SK-N-SH (cell line): ENCODE measurements around the gene MAPK9. TPM values are rescaled to one million over a fixed set of nuclear protein-coding genes. Genes with fewer than 3 reads are reported as not detected.
A peak's percentile ranks its signal among the peaks of the same experiment; 100 is the strongest.

Experiments
- CTCF ChIA-PET: fragments of 300-600, 350-600 bp; formaldehyde crosslinking; extraction: SDS; loops from one replicate; lab custom pipeline; 2021; lab: Yijun Ruan, JAX
- POLR2A ChIA-PET: fragments of 350-600 bp; sonication (Branson Sonifier 250); formaldehyde crosslinking; extraction: SDS; loops from one replicate; lab custom pipeline; 2020; ENCODE audit warnings: antibody characterized with exemption, inconsistent platforms; lab: Yijun Ruan, JAX
- DNase-seq: peaks from one replicate; pipeline ENCODE4 v3.0.0; 2012
- H2AFZ ChIP-seq: fragments of 200-600 bp; sonication (generic); 2 replicates; pipeline ENCODE4 v1.8.1; 2016; ENCODE audit warnings: antibody characterized with exemption, mild to moderate bottlenecking, low read depth
- H3F3A ChIP-seq: fragments of 200-600 bp; sonication (generic); replicated peaks from 2 replicates; pipeline ENCODE3; 2016; ENCODE audit warnings: antibody characterized with exemption, mild to moderate bottlenecking; ENCODE audit not compliant: insufficient read depth
- H3K27ac ChIP-seq, 2 experiments: fragments of 200-500 bp in 1 of 2; fragments of 200-600 bp in 1 of 2; sonication (Bioruptor generic) in 1 of 2; sonication (generic), shearing (Covaris generic) in 1 of 2; 2 replicates each; pipeline versions ENCODE4 v1.5.1 to v1.6.1; 2014 to 2016; ENCODE audit warnings: low read depth in 2 of 2, inconsistent platforms in 1 of 2, low read length in 1 of 2, mild to moderate bottlenecking in 1 of 2, mixed read lengths in 1 of 2
- H3K27me3 ChIP-seq: fragments of 200-600 bp; sonication (generic), shearing (Covaris generic); 2 replicates; pipeline ENCODE4 v1.6.1; 2016; ENCODE audit warnings: mixed run types; ENCODE audit not compliant: insufficient read depth
- H3K36me3 ChIP-seq, 2 experiments: fragments of 200-500 bp in 1 of 2; fragments of 200-600 bp in 1 of 2; sonication (Bioruptor generic) in 1 of 2; sonication (generic) in 1 of 2; replicated peaks in 1 of 2; 2 replicates each; pipeline versions ENCODE3 to v1.5.1; 2014 to 2016; ENCODE audit warnings: low read length in 1 of 2, mild to moderate bottlenecking in 1 of 2; ENCODE audit not compliant: insufficient read depth in 2 of 2, control insufficient read depth in 1 of 2
- H3K4me1 ChIP-seq, 2 experiments: fragments of 200-500 bp in 1 of 2; fragments of 200-600 bp in 1 of 2; sonication (Bioruptor generic) in 1 of 2; sonication (generic), shearing (Covaris generic) in 1 of 2; 2 replicates each; pipeline versions ENCODE4 v1.5.1 to v1.6.1; 2014 to 2016; ENCODE audit warnings: low read depth in 1 of 2, low read length in 1 of 2, mixed run types in 1 of 2; ENCODE audit not compliant: insufficient read depth in 2 of 2, control insufficient read depth in 1 of 2
- H3K4me2 ChIP-seq: fragments of 200-600 bp; sonication (generic), shearing (Covaris generic); 2 replicates; pipeline ENCODE4 v1.6.1; 2017; ENCODE audit warnings: mixed run types
- H3K4me3 ChIP-seq, 2 experiments: fragments of 200-500 bp in 1 of 2; fragments of 200-600 bp in 1 of 2; sonication (Bioruptor generic) in 1 of 2; sonication (generic), shearing (Covaris generic) in 1 of 2; 2 replicates each; pipeline versions ENCODE4 v1.5.1 to v1.8.1; 2014 to 2016; ENCODE audit warnings: low read depth in 2 of 2, inconsistent platforms in 1 of 2, low read length in 1 of 2, mild to moderate bottlenecking in 1 of 2, mixed read lengths in 1 of 2, moderate library complexity in 1 of 2
- H3K79me2 ChIP-seq: fragments of 200-600 bp; sonication (generic); 2 replicates; pipeline ENCODE4 v1.8.1; 2017; ENCODE audit warnings: mild to moderate bottlenecking; ENCODE audit not compliant: insufficient read depth
- H3K9ac ChIP-seq: fragments of 200-600 bp; sonication (generic); 2 replicates; pipeline ENCODE4 v1.6.1; 2017; ENCODE audit warnings: mixed run types
- H3K9me2 ChIP-seq: fragments of 200-600 bp; sonication (generic); 2 replicates; pipeline ENCODE4 v1.6.1; 2017; ENCODE audit warnings: mixed run types
- H3K9me3 ChIP-seq: fragments of 200-600 bp; sonication (generic); 2 replicates; pipeline ENCODE4 v1.6.1; 2017; ENCODE audit warnings: mixed run types, mild to moderate bottlenecking, moderate library complexity
- H4K20me1 ChIP-seq: fragments of 200-600 bp; sonication (generic); 2 replicates; pipeline ENCODE4 v1.6.1; 2017; ENCODE audit warnings: mild to moderate bottlenecking, mixed run types; ENCODE audit not compliant: insufficient read depth
- CHD2 ChIP-seq: fragments of 150-350 bp; IDR thresholded peaks from 2 replicates; pipeline ENCODE4 v1.6.1; 2018; ENCODE audit warnings: low read length; ENCODE audit not compliant: partially characterized antibody
- EP300 ChIP-seq, 2 experiments: IDR thresholded peaks; 2 replicates each; pipeline versions ENCODE4 v1.4.0 to v1.6.1; 2012; ENCODE audit warnings: borderline replicate concordance in 1 of 2, low read depth in 1 of 2, low read length in 1 of 2
- EZH2phosphoT487 ChIP-seq: fragments of 200-600 bp; sonication (generic); IDR thresholded peaks from 2 replicates; pipeline ENCODE4 v1.6.1; 2017; ENCODE audit warnings: low read depth, mixed run types, mild to moderate bottlenecking, antibody characterized with exemption, moderate library complexity, borderline replicate concordance
- GABPA ChIP-seq: IDR thresholded peaks from 2 replicates; pipeline ENCODE4 v1.4.0; 2012; ENCODE audit warnings: low read depth, mild to moderate bottlenecking
- MAX ChIP-seq: IDR thresholded peaks from 2 replicates; pipeline ENCODE4 v1.4.0; 2012; ENCODE audit warnings: low read depth
- MEF2A ChIP-seq: IDR thresholded peaks from 2 replicates; pipeline ENCODE4 v1.4.0; 2012; ENCODE audit warnings: low read depth, borderline replicate concordance
- RXRA ChIP-seq: IDR thresholded peaks from 2 replicates; pipeline ENCODE4 v1.4.0; 2012; ENCODE audit warnings: low read depth, mild to moderate bottlenecking, borderline replicate concordance
- SIN3A ChIP-seq: IDR thresholded peaks from 2 replicates; pipeline ENCODE4 v1.6.1; 2012; ENCODE audit warnings: low read depth, mild to moderate bottlenecking, low read length, moderate library complexity, borderline replicate concordance
- SMC3 ChIP-seq: IDR thresholded peaks from 2 replicates; pipeline ENCODE4 v1.6.1; 2012; ENCODE audit warnings: low read depth, low read length, improper control_type of control experiment
- TCF12 ChIP-seq: IDR thresholded peaks from 2 replicates; pipeline ENCODE4 v1.4.0; 2012
- USF2 ChIP-seq: fragments of 150-350 bp; IDR thresholded peaks from 2 replicates; pipeline ENCODE4 v1.6.1; 2017; ENCODE audit warnings: antibody characterized with exemption, low read length, low read depth, borderline replicate concordance
- WGBS: methylation state at CpG from one replicate; pipeline ENCODE4 v1.1.6; 2017; ENCODE audit warnings: low lambda C conversion rate; 5-methylcytosine and 5-hydroxymethylcytosine counted together
- polyA plus RNA-seq, 3 experiments: library from polyadenylated mRNA; depleted of rRNA; stranded (reverse); fragments of >200 nt; gene quantifications; 2 replicates each; pipeline ENCODE4 v1.2.3, GENCODE V29; 2012
- TF ChIP-seq, protein P1 (sequence below): fragments of 150-350 bp; IDR thresholded peaks from 2 replicates; pipeline ENCODE4 v1.6.1; 2016; ENCODE audit warnings: mild to moderate bottlenecking, low read depth, low read length

Gene MAPK9
- polyA plus RNA-seq, 1 of the 3 experiments (the other 2 are of a cell fraction): 23.9 TPM

- CTCF ChIA-PET: interaction anchor here (1.3 to 11.1 kb wide), 4 partner anchors 15 to 141 kb away, joined by 4 to 171 read pairs (median 45); partner anchors contain the start of gene MAPK9
- H3K4me2 ChIP-seq: peak overlapping the region; percentile 25
- no peaks in the 10 kb centered on the region for H3K36me3 ChIP-seq
- H3K9me2 ChIP-seq: no peaks in the 10 kb centered on the region
- peak overlapping the region in 1 of 2 experiments; percentile 76; a peak in 2 of 4 replicates for H3K27ac ChIP-seq
- no peak for TF ChIP-seq EP300 (IDR thresholded peaks at IDR 0.05; ENCODE audit: borderline replicate concordance in 1 of 2, low read depth in 1 of 2, low read length in 1 of 2)
- TF ChIP-seq, all 33 proteins: peak for 0
- peaks cover 2 to 12% of the 10 kb centered on the region in 2 experiments; a peak in 2 of 4 replicates for H3K4me1 ChIP-seq
- no peak overlapping the region for H3K4me3 ChIP-seq
- H3K27me3 ChIP-seq: no peaks in the 10 kb centered on the region
- no peak overlapping the region; the same call in 1 of the 2 replicates for H2AFZ ChIP-seq
- 79% methylated on average over 5 of the region's 5 CpGs for WGBS
- POLR2A ChIA-PET: no interaction called here
- no peaks in the 10 kb centered on the region for H3K9me3 ChIP-seq
- H3K79me2 ChIP-seq: no peaks in the 10 kb centered on the region
- H4K20me1 ChIP-seq: no peaks in the 10 kb centered on the region
- H3K9ac ChIP-seq: no peak overlapping the region
- peaks cover 23% of the 10 kb centered on the region for H3F3A ChIP-seq
- DNase-seq: no peak
Observed at GRCh38 chr5:180330270-180330648, 38.4 kb upstream of the MAPK9 start.

GRCh38 chr5:180329606-180330269, 37.9 kb upstream of the MAPK9 start:
- H3K9ac ChIP-seq: no peak overlapping the region
- H2AFZ ChIP-seq: no peak overlapping the region
- POLR2A ChIA-PET: no interaction called here
- no peaks in the 10 kb centered on the region for H3K79me2 ChIP-seq
- 81% methylated on average over 8 of the region's 8 CpGs for WGBS
- H3K4me2 ChIP-seq: no peak overlapping the region
- no peak for DNase-seq
- H3K27ac ChIP-seq: peak overlapping the region in 1 of 2 experiments; percentile 76; a peak in 1 of 4 replicates
- no peaks in the 10 kb centered on the region for H3K9me2 ChIP-seq
- no peaks in the 10 kb centered on the region for H3K27me3 ChIP-seq
- H3K9me3 ChIP-seq: no peaks in the 10 kb centered on the region
- H3K4me1 ChIP-seq: peaks cover 0 to 12% of the 10 kb centered on the region in 2 experiments; a peak in 2 of 4 replicates
- TF ChIP-seq USF2: no peak
- TF ChIP-seq RXRA: no peak
- TF ChIP-seq SMC3: no peak
- no peak for TF ChIP-seq SIN3A
- no peak for TF ChIP-seq EZH2phosphoT487
- no peak for TF ChIP-seq CHD2
- TF ChIP-seq, all 33 proteins: peak for 0
- Histone ChIP-seq H3K4me3 (no peak overlapping the region), H3F3A (peaks cover 23% of the 10 kb centered on the region), H4K20me1 (no peaks in the 10 kb centered on the region), H3K36me3 (no peaks in the 10 kb centered on the region)
- CTCF ChIA-PET: interaction anchor here (0.9 to 11.1 kb wide), 19 partner anchors 10 to 203 kb away, joined by 3 to 171 read pairs (median 11); partner anchors contain the start of genes MAPK9 and RASGEF1C

DNA sequence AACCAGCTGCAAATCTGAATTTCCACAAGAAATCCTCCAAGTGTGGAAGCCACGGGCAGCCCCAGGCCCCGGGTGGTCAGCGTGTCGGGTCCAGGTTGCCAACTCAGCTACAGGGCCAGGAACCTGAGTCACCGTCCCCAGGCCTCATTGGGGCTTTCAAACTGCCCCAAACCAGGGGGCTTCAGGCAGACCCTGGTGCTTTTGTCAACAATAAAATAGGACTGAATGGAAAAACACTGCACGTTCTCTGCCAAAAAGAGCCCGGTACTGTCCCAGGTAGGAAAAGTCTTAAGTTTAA, 37.2 kb upstream of the MAPK9 start:
- no peaks in the 10 kb centered on the region for H3K27me3 ChIP-seq
- WGBS: 62% methylated on average over 3 of the region's 7 CpGs
- H3K36me3 ChIP-seq: no peaks in the 10 kb centered on the region
- H3F3A ChIP-seq: peaks cover 23% of the 10 kb centered on the region
- H2AFZ ChIP-seq: no peak overlapping the region
- CTCF ChIA-PET: interaction anchor here (0.6 to 11.1 kb wide), 63 partner anchors 10 to 501 kb away, joined by 3 to 171 read pairs (median 5); partner anchors contain the start of genes CNOT6, GFPT2, MAPK9 and RASGEF1C
- H3K9me3 ChIP-seq: no peaks in the 10 kb centered on the region
- no peaks in the 10 kb centered on the region for H4K20me1 ChIP-seq
- no peak overlapping the region for H3K27ac ChIP-seq
- POLR2A ChIA-PET: interaction anchor here (1.2 kb wide), 1 partner anchor 35 kb away, joined by 4 read pairs; no protein-coding TSS in a partner anchor
- H3K4me2 ChIP-seq: no peak overlapping the region
- H3K4me1 ChIP-seq: peaks cover 0 to 12% of the 10 kb centered on the region in 2 experiments; a peak in 2 of 4 replicates
- H3K79me2 ChIP-seq: no peaks in the 10 kb centered on the region
- TF ChIP-seq SMC3 (no peak), GABPA (no peak), MAX (no peak), TCF12 (no peak), EZH2phosphoT487 (no peak), MEF2A (no peak)
- TF ChIP-seq, protein P1, sequence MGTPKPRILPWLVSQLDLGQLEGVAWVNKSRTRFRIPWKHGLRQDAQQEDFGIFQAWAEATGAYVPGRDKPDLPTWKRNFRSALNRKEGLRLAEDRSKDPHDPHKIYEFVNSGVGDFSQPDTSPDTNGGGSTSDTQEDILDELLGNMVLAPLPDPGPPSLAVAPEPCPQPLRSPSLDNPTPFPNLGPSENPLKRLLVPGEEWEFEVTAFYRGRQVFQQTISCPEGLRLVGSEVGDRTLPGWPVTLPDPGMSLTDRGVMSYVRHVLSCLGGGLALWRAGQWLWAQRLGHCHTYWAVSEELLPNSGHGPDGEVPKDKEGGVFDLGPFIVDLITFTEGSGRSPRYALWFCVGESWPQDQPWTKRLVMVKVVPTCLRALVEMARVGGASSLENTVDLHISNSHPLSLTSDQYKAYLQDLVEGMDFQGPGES: no peak
- H3K9ac ChIP-seq: no peak overlapping the region
- H3K4me3 ChIP-seq: no peak overlapping the region
- no peaks in the 10 kb centered on the region for H3K9me2 ChIP-seq
- no peak for DNase-seq
